SKM-1 treated with dmso at 0.1 percent for 144 hours (cell line): Measurements from ENCODE around the gene PTPN23.

Experiments
- DNase-seq: peaks from one replicate; lab custom pipeline; 2025; ENCODE audit not compliant: unreplicated experiment; lab: John Stamatoyannopoulos, UW

The PTPN23 gene

DNA sequence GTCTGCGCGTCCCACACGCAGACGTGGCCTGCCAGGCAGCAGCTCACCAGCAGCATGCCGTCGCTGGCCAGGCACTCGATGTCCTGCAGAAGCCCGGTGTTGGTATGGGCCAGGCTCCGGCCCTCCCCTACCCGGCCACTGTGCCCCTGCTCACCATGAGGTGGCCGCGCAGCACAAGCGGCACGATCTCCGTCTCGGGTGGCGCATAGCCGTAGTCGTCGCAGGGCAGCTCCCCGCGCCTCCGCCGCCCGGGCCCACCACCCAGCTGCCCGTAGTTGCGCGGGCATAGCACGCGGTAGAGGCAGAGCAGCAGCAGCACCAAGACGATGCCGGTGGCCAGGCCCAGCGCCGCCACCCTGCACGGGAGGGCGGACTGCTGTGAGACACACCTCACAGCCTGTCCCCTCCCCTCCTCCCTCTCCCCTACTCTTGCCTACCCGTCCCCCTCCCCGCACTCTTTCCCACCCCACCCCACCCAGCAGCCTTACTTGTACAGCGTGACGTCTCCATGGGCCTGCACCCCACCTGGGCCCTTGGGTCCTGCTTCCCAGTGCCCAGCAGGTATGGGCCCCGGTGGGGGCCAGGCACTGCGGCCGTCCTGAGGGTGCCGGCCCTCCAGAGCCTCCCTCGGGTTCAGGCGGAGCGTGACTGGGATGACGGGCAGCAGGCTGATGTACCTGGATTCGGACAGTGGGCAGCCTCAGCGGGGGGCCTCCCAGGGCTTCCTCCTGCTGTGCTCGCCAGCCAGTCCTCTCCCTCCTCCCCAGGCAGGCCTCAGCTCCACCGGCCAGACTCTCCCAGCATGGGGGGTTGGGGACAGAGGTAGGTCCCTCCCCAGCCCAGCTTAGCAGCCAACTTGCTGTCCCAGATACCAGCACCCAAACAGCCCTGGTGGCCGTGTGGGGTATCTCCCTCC, 37.6 kb downstream of the PTPN23 start:
- DNase-seq, result no peak

- DNase-seq, result no peak
These were observed 38.5 kb downstream of the PTPN23 start for GRCh38 chr3:47419083-47420043.

GRCh38 chr3:47420044-47420430, 39.2 kb downstream of the PTPN23 start:
- no peak for DNase-seq

- peak; percentile 81 for DNase-seq
These were observed 40.0 kb downstream of the PTPN23 start for GRCh38 chr3:47420511-47421484.

DNA sequence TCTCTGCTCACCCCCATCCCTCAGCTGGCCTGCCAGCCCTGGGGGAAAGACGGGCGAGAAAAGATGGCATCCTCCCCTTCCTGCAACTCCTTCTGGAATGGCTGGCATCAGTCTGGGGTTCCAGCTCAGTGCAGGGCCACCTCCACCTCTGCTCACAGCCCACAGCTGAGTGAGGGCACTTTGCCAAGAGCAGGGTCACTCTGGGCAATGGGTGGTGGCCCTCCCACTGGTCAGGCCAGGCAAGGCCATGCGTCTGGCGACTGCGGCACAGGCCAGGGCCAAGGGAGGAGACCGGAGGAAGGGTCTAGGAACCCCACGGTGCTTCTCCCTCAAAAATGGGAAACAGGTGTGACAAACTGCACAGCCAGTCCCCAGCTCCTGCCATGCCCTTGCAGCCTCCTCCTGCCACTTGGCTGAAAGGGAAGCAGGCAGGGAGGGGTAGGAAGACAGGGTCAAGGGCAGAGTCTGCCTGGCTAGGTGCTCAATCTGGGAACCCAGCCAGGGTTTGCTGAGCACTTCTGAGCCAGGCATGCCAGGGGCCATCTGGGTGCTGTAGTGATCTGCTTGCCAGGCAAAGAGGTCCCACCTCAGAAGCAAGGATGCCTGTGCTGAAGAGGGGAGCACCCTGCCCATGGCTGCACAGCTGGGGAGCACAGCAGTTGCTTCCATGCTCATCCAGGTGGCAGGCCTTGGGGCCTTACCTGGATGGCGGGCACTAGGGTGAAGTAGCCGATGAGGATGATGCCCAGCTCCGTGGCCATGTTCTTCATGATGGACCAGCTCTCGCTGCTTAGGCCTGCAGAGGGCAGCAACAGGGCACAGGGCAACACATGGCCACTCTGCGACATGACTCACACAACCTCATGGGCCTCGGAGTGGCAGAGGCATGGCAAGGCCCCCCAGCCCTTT, 41.2 kb downstream of the PTPN23 start:
- no peak for DNase-seq

DNA sequence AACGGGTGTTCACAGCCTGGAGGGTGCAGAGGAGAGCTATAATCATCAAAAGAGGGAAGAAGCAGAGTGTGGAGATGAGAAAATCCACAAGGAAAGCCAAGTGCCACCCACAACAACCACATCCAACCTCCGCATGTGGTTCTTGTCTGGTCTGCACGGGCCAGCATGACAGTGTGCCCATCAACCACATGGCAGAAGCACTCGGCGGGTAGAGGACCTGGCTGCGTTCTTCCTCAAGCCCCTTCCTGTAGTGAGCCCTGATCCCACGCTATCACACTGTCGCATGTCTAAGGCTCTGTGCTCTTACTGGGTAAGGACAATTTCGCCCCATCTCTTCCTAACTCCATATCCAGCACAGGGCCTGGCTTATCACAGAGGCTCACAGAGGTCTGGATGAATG, 41.9 kb downstream of the PTPN23 start:
- DNase-seq, result no peak

DNA sequence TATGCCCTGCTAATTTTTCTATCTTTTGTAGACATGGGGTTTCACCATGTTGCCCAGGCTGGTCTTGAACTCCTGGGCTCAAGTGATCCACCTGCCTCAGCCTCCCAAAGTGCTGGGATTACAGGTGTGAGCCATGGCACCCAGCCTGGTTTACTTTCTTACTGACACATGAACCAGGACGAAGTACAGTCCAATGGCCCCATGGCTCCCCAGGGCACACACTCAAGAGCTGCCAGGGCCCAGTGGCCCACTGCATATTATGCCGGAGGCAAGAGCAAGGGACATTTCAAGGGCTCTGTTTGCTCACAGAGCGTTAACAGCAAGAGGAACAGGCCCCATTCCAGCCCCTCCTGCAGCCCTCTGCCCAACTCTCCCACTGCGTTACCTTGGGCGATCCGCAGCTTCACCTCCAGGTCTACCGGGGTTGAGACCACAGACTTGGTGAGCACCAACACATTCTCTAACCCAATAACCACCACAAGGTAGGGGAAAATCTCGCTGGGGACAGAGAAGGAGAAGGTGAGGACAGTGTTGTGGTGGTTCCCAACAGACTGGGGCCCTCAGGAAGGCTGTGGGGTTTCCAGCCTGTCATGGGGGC, 42.8 kb downstream of the PTPN23 start:
- no peak for DNase-seq

GRCh38 chr3:47424434-47425382, 43.9 kb downstream of the PTPN23 start:
- DNase-seq, result no peak

- no peak for DNase-seq
These were observed 44.6 kb downstream of the PTPN23 start for GRCh38 chr3:47425383-47425778.

- DNase-seq, result no peak
These were observed 45.1 kb downstream of the PTPN23 start for GRCh38 chr3:47425959-47426358.

GRCh38 chr3:47427866-47428265, 47.0 kb downstream of the PTPN23 start:
- DNase-seq, result no peak

GRCh38 chr3:47428662-47429061, 47.8 kb downstream of the PTPN23 start:
- DNase-seq, result no peak

GRCh38 chr3:47429476-47430270, 48.9 kb downstream of the PTPN23 start:
- DNase-seq, result no peak

DNA sequence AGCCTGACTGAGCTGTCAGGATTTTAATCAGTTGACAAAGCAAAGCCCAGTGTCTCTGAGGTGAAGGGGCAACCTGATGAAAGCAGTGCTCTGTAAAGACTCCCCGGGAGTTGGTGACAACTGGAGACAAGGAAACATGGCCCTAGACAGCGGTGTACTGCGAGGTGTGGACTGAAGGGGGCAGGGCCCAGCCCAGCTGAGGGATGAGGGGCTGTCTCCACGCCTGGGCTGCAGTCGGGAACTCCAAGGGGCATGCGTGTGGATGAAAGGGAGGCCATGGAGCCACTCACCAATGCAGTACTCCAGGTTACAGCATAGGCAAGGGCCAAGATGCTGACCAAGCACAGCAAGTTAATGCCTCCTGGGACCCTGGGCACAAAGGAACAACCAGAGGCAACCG, 49.8 kb downstream of the PTPN23 start:
- no peak for DNase-seq

- no peak for DNase-seq
These were observed 50.4 kb downstream of the PTPN23 start for GRCh38 chr3:47431225-47431624.

DNA sequence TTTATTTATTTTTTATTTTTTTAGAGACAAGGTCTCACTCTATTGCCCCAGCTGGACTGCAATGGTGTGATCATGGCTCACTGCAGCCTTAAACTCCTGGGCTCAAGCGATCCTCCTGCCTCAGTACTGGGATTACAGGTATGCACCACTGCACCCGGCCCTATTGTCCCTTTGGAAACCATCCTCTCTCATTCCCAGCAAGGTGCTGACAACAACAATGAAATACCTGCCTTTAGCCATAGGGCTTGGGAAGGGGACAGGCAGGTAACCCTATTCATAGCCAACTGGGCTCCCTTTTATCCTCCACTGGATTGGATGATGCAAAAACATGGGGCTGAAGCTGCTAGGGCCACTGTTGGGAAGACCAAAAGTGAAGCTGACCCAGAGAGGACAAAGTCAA, 51.9 kb downstream of the PTPN23 start:
- DNase-seq, result no peak

- DNase-seq, result no peak
These were observed 53.0 kb downstream of the PTPN23 start for GRCh38 chr3:47433796-47434195.
